Thyroid gland (tissue), 4 donors: Measurements from ENCODE around the gene RNF14. TPM values are rescaled to one million over a fixed set of nuclear protein-coding genes. Genes with fewer than 3 reads are reported as not detected.
A peak's percentile ranks its signal among the peaks of the same experiment; 100 is the strongest.

Experiments
- DNase-seq, 2 donors: peaks; one replicate each; pipeline ENCODE4 v3.0.0-alpha.2; 2019
- H3K27ac ChIP-seq, 3 donors: fragments of 200-600 bp; sonication (generic); 1 replicate in 2 of 3; 2 replicates in 1 of 3; pipeline ENCODE4 v1.5.1; 2016 to 2019; ENCODE audit warnings: mild to moderate bottlenecking in 1 of 3, moderate library complexity in 1 of 3
- H3K27me3 ChIP-seq: fragments of 200-600 bp; sonication (generic); one replicate; pipeline ENCODE4 v1.5.1; 2019
- H3K36me3 ChIP-seq, 2 donors: fragments of 200-600 bp; sonication (generic); one replicate each; pipeline ENCODE4 v1.5.1; 2016 to 2019
- H3K4me1 ChIP-seq, 2 donors: fragments of 200-600 bp; sonication (generic); one replicate each; pipeline ENCODE4 v1.5.1; 2017 to 2019
- H3K4me3 ChIP-seq, 3 donors: fragments of 200-600 bp; sonication (generic); replicated peaks in 1 of 3; 1 replicate in 2 of 3; 2 replicates in 1 of 3; pipeline ENCODE4 v1.5.1; 2016; ENCODE audit warnings: mild to moderate bottlenecking in 1 of 3
- H3K9me3 ChIP-seq: fragments of 200-600 bp; sonication (generic); one replicate; pipeline ENCODE4 v1.5.1; 2017
- CTCF ChIP-seq, 6 experiments: fragments of 200-600 bp in 3 of 6; fragments of 450-650 bp in 3 of 6; sonication (generic) in 3 of 6; IDR thresholded peaks; one replicate each; pipeline ENCODE4 v1.5.1; 2016 to 2019; ENCODE audit warnings: antibody characterized with exemption in 6 of 6, mild to moderate bottlenecking in 2 of 6, inconsistent platforms in 1 of 6, moderate library complexity in 1 of 6
- POLR2A ChIP-seq, 2 donors: fragments of 450-650 bp; IDR thresholded peaks; one replicate each; pipeline ENCODE4 v1.6.1; 2017; ENCODE audit warnings: antibody characterized with exemption in 2 of 2, mild to moderate bottlenecking in 2 of 2, moderate library complexity in 1 of 2
- WGBS, 2 donors: methylation state at CpG; one replicate each; pipeline ENCODE4 v1.1.5; 2017; 5-methylcytosine and 5-hydroxymethylcytosine counted together
- intact Hi-C: fragments of 100-400 bp; cut with DNase I; formaldehyde crosslinking; loops from one replicate; pipeline ENCODE4 v1.15.1; 2023
- total RNA-seq, 4 donors: library from RNA; depleted of rRNA; stranded (reverse); fragments of >200 nt; gene quantifications; one replicate each; pipeline ENCODE4 v1.2.3, GENCODE V29; 2016

RNF14 gene
- total RNA-seq, 4 donors from 2014 or later: 52.5 to 69.7 (median 61.7) TPM

DNA sequence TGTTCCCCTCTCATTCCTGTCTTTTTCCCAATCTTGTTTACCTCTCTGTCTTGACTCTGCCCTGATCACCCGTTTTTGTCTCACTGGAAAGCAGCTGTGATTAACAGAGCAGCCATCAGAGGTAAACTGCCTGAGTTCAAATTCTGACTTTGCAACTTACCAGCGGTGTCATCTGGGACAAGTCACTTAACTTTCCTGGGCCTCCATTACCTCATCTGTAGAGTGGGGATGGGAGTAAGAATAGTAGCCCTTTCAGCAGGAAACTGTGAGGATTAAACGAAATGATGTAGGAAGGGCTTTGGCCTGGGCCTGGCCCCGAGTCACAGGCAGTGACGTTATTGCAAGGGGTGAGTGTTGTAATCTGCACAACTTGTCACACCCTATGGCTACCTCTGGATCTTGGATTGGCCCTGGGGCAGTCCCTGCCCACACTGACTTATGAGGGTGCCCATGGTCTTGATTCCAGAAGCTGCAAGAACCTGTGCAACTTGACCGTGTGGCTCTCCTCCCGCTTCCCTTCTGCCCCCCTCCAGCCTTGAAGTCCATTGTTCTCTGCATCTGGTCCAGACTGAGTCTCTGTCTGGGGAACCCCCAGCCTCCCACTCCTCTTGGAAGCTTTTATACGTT, 10.2 kb upstream of the RNF14 start:
- Histone ChIP-seq H3K4me3 (no peak overlapping the region), H3K9me3 (no peaks in the 10 kb centered on the region), H3K36me3 (no peaks in the 10 kb centered on the region), H3K4me1 (no peaks in the 10 kb centered on the region), H3K27me3 (no peaks in the 10 kb centered on the region), H3K27ac (peak overlapping the region in 2 of 3 donors; percentile 21 to 31)
- no peak for TF ChIP-seq POLR2A (IDR thresholded peaks at IDR 0.05)
- TF ChIP-seq CTCF (IDR thresholded peaks at IDR 0.05): no peak
- no peak for DNase-seq
- 67 to 76% methylated on average over 8 of the region's 8 CpGs for WGBS, 2 donors
- intact Hi-C loops: loop anchor here (10.0 kb wide), 1 partner anchor 74 kb away; no protein-coding TSS in a partner anchor

GRCh38 chr5:141960018-141960417, 8.9 kb upstream of the RNF14 start:
- H3K36me3 ChIP-seq: no peaks in the 10 kb centered on the region
- no peak overlapping the region for H3K4me3 ChIP-seq
- H3K27me3 ChIP-seq: no peaks in the 10 kb centered on the region
- TF ChIP-seq CTCF (IDR thresholded peaks at IDR 0.05): peak in 1 of 6 experiments; percentile 7
- no peak for TF ChIP-seq POLR2A (IDR thresholded peaks at IDR 0.05)
- no peaks in the 10 kb centered on the region for H3K9me3 ChIP-seq
- 52 to 58% methylated on average over 10 of the region's 10 CpGs for WGBS, 2 donors
- intact Hi-C loops: loop anchor here (2.0 kb wide), 1 partner anchor 267 kb away; no protein-coding TSS in a partner anchor
- no peak for DNase-seq
- H3K27ac ChIP-seq: no peak overlapping the region
- H3K4me1 ChIP-seq: no peaks in the 10 kb centered on the region

DNA sequence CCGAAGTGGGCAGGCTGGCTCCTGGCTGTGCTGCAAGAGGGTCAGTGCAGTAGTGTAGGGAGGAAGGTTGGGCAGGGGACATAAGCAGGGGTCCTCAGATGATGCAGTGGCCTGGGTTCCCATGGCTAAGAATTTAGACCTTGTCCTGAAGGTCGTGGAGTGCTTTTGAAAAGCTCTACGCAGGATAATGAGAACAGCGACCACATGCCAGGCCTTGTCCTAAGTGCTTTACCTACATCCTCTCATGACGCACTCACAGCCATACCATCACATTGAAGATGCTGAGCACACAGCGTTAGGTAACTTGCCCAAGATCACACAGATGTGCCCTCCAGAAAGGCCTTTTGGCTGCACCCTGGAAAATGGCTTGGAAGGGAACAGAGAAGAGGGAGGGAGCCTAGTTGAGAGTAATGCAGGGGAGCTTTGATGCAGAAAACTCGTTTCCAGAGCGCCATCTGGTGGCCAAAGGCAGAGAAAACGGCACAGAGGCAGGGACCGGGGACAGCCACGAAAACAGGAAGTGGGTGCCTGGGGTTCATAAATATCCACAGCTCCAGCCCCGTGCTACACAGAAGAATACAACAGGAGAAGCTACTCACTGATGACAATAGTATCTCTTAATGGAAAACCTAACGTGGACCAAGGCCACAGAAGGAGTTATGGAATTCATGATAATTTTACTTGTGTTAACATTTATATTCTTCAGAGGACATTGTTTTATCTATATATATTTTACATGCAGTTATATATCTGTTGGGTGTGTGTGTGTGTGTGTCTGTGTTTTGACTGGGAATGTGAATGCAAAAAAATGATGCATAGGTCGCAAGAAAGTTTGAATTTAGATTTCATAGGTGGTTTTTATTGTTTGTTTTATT, 8.2 kb upstream of the RNF14 start:
- H3K9me3 ChIP-seq: no peaks in the 10 kb centered on the region
- intact Hi-C loops: loop anchor here (2.0 kb wide), 1 partner anchor 268 kb away; no protein-coding TSS in a partner anchor
- no peaks in the 10 kb centered on the region for H3K36me3 ChIP-seq
- no peaks in the 10 kb centered on the region for H3K27me3 ChIP-seq
- no peak for TF ChIP-seq POLR2A (IDR thresholded peaks at IDR 0.05)
- peak; percentile 69 to 84 (median 75) for TF ChIP-seq CTCF (IDR thresholded peaks at IDR 0.05)
- no peak overlapping the region for H3K4me3 ChIP-seq
- WGBS, 2 donors: 27 to 31% methylated on average over 14 of the region's 14 CpGs
- peak overlapping the region in 1 of 3 donors; percentile 11 for H3K27ac ChIP-seq
- H3K4me1 ChIP-seq: no peaks in the 10 kb centered on the region
- DNase-seq: peak; percentile 82 to 90

DNA sequence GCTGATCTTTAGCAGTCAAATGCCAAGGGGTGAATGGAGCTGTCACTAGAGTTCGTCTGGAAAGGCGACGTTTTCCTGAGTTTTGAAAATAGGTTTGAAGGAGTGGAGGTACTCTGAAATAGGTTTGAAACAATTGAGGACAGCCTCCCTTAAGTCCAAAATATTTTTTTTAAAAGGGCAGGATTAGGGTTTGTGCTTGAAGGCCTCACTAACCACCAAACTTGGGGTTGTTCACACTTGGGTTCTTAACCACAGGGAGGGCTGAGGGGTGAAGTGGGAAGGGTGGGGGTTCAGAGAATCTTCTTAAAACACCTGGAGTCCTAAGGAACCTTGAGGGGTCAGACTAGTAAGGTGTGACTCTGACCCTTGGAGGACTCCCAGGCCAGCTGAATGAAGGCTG, 7.4 kb upstream of the RNF14 start:
- Histone ChIP-seq H3K36me3 (no peaks in the 10 kb centered on the region), H3K4me1 (no peaks in the 10 kb centered on the region), H3K9me3 (no peaks in the 10 kb centered on the region), H3K27ac (no peak overlapping the region), H3K4me3 (no peak overlapping the region), H3K27me3 (no peaks in the 10 kb centered on the region)
- intact Hi-C loops: loop anchor here (2.0 kb wide), 1 partner anchor 269 kb away; no protein-coding TSS in a partner anchor
- TF ChIP-seq CTCF (IDR thresholded peaks at IDR 0.05): no peak
- no peak for TF ChIP-seq POLR2A (IDR thresholded peaks at IDR 0.05)
- no peak for DNase-seq
- WGBS, 2 donors: 91 to 97% methylated on average over 3 of the region's 3 CpGs

GRCh38 chr5:141963701-141964100, 5.2 kb upstream of the RNF14 start:
- TF ChIP-seq CTCF (IDR thresholded peaks at IDR 0.05) (no peak), POLR2A (IDR thresholded peaks at IDR 0.05) (no peak)
- no peak for DNase-seq
- Histone ChIP-seq H3K27me3 (no peaks in the 10 kb centered on the region), H3K4me1 (no peaks in the 10 kb centered on the region), H3K36me3 (no peaks in the 10 kb centered on the region), H3K27ac (no peak overlapping the region), H3K9me3 (no peaks in the 10 kb centered on the region), H3K4me3 (no peak overlapping the region)
- intact Hi-C loops: no loop called here
- 69 to 72% methylated on average over 3 of the region's 3 CpGs for WGBS, 2 donors
